NCI-H1048 (cell line): ENCODE data around the gene NKD1.
"Not testable (repeated sequence)": the region's sequence is repeated elsewhere in the genome, so short reads cannot be mapped to it uniquely, and the experiment has no call there.

ENCODE experiments used
- DNase-seq: peaks from one replicate; lab custom pipeline; 2025; lab: John Stamatoyannopoulos, UW

NKD1 gene

DNA sequence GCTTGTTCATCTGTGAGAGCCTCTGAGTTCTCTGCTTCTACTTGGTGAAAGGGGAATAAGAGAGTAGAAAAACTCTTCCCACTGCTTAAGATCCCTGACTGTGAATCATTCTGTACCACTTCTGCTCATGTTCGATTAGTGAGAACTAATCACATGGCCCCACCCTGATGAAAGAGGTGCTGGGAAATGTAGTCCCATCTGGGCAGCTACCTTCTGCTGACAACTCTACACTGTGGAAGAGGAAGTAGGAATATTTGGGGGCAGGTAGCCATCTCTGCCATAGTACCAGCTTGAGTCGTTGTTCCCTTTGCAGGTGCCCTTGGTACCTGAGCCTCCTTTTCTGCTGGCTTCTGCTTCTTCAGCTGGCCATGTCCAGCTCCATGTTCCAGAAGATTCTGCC lies 29.9 kb downstream of the NKD1 start:
- DNase-seq: no peak

DNA sequence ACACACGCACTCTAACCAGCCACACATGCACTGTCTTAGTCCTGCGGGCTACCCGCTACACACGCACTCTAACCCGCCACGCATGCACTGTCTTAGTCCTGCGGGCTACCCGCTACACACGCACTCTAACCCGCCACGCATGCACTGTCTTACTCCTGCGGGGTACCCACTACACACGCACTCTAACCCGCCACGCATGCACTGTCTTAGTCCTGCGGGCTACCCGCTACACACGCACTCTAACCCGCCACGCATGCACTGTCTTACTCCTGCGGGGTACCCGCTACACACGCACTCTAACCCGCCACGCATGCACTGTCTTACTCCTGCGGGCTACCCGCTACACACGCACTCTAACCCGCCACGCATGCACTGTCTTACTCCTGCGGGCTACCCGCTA lies 31.2 kb downstream of the NKD1 start:
- not testable (repeated sequence) for DNase-seq

DNA sequence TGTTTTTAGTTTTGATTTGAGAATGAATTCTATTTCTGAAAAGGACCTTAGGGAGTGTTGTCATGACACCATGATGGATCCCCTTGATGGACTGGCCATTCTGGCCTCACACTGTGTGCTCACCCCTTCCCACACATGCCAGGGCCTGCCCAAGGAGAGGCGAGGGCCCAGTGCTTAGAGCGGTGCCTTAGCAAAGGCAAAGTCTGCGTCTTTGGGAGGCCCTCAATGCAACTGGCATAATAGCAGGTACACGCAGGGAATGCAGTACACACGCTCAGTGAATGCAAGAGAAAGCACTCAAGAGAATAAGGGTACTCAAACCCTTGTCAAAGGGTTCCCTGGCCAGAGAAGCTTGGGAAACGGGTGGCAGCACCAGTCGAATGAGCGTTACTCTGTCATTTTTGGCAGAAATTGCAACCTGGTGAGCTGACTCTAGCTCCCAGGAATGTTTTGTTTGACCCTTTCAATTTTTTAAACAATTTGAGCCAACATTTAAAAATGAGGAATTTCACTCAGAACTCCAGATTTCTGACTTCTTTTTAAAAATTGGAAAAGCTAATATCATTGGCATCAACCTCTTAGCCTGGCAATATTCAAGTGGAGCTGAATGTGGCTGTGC lies 32.1 kb downstream of the NKD1 start:
- no peak for DNase-seq

DNA sequence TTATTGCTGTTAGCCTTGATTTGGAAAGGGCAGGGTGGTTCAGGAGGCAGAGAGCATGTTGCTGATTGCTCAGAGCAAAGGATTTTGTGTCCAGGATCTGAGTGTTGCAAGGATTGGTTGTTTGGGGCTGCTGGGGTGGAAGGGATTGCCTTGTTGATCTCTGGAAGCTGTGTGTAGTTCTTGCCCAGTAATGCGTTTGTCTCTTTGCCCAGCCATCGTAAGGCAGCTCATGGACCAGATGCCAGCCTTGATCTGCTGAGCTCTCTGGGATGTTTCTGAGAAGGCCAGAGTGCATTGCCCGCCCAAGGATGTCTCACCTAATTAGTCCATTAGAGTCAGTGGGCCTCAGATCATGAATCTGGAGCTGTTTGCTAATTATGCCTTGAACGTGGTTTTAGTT lies 33.6 kb downstream of the NKD1 start:
- no peak for DNase-seq

DNA sequence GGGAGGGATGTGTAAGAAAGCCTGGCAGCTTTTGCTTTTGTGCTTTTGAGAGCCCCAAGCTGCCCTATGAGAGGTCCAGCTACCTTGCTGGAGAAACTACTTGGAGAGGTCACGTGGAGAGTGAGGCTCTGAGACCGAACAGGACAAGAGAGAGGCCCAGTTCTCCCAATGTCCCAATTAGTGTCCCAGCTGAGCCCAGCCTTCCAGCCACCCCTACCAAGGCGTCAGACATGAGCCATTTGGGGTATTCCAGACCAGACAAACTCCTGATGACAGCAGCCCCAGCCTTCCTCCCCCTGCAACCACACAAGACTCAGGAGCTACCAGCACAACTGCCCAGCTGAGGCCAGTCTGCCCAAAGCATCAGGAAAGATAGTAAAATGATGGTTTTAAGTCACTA lies 35.0 kb downstream of the NKD1 start:
- DNase-seq: no peak

DNA sequence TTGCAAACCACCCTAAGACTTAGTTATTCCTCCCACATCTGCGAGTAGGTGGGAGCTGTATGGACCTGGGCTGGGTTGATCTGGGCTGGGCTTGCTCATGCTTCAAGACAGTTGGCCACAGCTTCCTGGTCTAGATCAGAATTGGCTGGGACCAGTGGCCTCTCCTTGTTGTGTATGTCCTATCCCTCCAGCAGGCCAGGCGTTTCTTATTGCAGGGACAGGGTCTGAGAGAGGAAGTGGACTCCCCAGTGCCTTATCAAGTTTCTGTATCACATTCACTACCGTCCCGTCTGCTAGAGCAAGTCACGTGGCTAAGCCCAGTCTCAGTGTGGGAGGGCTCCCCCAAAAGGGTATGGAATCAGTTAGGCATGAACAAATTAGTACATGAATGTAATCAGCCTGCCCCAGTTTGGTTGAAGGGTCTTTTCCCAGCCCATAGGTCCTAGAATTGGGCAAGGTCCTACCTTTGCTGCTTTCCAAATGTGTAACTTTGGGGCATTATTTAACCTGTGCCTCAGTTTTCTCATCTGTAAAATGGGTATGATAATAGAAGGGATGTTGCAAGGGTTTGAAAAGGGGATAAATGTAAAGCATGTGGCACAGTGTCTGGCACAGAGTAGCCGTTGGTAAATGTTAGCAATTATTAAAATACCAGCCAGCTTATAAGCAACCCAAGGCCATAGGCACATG lies 36.0 kb downstream of the NKD1 start:
- DNase-seq: no peak

DNA sequence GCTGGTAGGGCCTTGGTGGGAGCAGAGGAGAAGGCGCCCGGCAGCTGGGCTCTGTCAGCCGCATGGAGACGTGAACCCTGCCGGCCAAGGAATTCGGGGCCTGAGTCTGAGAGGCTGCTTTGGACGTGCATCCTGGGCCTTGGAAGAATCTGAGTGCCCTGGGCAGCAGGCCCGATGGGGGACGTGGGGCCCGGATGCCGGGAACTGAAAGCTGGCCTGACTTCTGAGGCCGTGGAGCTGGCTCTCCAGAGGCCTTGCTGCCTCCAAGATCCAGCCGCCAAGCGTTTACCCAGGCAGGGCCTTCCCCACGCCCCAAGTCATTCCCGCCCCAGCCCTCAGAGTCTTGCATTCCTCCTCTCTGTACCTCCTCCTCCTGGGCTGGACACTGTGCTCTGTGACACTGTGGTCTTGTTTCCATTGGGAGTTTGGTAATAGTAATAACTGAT lies 37.2 kb downstream of the NKD1 start:
- no peak for DNase-seq

DNA sequence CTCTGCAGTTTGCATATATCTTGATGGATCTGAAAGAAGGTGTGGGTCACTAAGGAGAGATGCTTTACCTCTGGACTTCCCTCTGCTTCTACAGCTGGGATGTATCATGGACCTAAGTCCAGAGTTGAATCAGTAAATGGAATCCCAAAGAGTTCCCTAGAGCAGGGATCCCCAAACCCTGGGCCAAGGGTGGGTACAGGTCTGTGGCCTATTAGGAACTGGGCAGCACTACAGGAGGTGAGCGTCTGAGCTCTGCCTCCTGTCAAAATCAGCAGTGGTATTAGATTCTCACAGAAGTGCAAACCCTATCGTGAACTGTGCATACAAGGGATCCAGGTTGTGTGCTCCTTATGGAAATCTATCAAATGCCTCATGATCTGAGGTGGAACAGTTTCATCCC lies 39.3 kb downstream of the NKD1 start:
- no peak for DNase-seq

DNA sequence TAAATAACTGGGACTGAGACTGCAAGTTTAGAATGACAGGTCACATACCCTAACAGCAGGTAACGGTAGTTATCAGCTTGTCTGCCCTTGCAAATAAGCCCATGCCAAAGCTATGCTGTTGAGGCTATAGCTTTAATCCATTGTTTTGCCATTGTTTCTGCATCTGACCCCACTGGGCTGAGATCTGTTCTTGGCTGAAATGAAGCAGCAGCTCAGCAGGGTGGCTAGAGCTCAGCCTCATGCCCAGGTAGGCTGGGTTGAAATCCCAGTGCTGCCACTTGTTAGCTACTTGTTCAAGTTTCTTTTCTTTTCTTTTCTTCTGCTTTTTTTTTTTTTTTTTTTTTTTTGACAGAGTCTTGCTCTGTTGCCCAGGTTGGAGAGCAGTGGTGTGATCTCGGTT lies 40.1 kb downstream of the NKD1 start:
- DNase-seq: no peak

DNA sequence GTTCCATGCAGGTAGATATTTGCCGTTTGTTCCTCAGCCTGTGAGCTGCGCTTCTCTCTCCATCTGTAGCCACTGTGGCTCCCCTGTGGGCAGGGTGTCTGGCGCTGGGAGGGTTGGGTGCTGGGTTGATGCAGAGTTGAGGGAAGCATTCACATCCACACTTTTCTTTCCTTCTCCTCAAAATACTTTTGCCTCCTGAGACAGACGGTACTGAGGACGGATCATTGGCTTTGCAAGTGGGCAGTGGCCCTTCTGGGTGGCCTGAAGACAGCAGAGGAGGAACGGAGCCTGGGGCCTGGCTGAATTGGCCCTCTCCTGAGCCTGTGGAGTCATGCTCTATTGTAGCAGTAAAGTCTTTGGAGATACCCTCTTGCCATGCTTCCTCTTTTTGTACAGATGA lies 43.0 kb downstream of the NKD1 start:
- no peak for DNase-seq

DNA sequence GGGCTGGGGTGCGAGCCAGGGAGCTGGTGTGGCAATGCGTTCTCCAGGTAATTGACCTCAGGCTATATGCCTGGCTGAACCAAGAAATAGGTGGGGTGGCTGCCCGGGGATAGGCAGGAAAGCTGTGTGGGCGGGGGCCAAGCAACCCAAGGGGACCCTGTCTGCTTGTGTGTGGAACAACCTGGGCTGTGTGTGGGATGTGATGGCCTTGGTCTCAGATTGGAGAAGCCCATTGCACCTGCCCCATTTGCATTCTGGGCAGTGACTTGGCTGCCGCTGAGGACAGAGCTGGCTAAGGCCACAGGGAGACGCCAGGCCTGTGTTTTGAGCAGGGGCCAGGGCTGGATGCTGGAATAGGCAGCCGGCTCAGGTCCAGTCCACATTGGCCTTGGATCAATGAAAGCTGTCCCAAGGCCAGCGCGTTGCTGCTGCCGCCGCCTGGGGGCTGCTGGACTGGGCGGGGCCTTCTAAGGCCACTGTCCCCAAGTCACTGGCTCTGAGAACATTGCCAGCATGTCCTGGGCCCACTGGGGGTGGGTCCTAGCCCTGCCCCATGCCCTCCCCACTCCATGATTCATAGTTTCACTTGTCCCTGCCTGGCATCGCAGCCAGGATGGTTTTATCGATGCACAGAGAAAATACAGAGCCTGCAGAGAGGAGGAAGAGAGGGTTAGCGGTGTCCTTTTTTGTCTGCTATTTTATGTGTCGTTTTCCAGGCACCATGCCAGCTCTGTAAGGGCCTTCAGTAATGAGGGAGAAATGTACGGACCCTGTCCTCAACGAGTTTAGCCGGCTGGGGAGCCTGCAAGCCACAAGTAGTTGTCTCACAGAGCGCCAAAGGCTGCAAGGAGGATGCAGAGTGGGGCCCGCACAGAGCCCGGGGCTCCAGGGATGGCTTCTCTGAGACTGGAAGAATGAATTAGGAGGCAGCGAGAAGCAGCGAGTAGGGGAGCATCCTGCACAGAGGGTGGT lies 43.9 kb downstream of the NKD1 start:
- DNase-seq: no peak

DNA sequence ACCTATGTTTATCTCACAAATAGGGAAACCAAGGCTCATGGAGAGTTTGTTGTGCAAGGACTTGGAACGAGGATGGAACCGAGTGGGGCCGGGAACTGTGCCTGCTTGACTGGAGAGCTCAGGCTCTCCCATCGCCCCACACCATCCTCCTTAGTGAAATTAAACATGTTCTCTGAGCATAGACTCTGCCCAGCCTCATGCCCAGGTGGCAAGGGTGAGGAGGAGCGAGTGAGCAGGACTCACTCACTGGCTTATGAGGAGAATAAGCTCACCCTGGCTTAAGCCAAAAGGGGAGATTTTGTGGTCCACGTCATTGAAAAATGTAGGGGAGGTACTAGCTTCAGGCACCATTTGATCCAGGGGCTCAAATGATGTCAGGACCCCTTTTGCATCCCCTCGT lies 44.8 kb downstream of the NKD1 start:
- DNase-seq: no peak

DNA sequence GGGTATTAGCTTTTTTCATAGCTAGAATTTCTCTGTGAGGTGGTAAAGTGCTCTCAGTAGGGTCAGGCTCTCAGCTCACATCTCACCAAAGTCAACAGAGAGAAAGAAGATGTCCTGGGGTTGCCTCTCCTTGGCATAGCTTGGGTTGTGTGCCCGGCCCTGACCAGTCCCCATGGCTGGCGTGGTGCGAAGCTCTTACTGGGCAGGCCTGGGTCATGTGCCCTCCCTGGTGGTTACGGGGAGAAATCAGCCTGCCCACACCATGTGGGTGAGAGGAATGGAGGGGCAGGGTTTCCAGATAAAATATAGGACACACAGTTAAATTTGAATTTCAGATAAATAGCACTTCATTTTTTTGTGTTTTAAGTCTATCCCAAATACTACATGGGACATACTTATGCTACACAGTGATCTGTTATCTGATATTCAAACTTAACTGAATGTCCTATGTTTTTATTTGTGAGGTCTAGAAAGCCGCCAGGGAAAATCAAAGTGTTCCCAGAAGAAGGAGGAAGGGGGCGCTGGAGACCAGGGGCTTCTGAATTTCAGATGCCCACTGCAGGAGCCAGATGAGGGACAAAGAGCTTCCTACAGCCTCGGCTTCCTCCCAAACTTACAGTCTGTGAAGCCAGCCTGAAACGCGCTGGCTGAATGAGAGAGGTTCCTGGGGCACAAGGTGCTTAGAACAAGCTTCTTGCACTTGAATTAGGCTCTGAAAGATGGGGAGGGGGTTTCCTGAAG lies 45.4 kb downstream of the NKD1 start:
- no peak for DNase-seq

DNA sequence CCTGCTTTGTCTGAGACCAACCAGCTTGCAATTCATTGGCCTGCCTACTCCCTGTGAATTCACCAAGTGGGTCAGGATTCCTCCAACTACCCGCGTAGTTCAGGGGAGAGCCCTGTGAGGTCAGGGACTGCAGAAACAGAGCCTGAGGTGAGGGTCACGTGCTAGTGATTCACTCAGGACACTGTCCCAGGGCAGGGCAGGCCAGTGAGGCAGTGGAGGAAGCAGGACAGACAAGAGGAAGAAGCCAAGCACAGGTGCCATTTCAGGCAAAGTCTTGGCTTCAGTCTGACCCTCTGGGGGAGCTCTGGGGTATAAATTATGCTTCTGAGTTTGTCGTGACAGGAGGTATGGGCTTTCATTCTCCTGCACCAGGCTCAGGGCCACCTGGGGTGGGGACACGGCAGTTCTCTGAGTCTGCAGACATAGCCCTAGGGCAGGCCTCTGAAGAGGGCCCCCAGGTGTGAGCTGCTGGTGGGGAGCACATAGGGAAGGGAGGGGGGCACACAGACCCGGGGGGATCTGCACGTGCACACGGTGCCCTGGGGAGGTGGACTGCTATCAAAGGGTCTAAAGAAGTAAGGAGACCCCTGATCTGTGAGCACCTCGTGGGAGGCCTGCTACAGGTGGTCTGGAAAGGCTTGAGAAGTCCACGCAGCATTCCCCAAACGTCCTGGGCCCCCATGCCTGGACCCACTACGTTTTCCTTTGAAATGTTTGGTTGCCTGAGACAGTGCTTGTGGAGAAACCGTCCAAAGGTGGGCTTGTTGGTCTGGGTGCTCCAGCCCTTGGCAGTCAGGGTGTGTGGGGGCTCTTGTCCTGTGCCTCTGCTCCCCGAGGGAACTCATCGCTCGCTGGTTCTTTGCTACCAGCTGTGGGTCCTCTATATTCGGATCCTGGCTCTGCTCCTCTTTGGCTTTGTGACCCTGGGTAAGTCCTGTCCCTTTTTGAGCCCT lies 46.4 kb downstream of the NKD1 start:
- DNase-seq: no peak

DNA sequence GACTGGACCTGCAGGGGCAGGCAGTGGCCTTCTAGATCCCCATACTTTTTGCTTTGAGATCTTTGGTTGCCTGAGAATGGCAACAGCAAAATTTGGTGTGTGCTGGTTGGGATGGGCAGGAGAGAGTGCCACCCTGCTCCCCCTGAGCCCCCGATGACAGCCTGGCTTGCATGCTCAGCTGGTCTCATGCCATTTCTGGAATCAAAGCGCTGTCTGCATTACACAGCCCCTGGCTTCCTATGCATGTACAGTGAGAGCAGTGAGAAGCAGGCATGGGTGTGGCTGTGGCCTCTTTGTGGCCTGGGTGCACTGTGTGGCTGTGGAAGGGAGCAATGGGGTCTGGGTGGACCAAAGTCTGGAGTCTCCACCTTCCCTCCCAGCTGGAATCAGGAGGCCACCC lies 47.7 kb downstream of the NKD1 start:
- DNase-seq: no peak

DNA sequence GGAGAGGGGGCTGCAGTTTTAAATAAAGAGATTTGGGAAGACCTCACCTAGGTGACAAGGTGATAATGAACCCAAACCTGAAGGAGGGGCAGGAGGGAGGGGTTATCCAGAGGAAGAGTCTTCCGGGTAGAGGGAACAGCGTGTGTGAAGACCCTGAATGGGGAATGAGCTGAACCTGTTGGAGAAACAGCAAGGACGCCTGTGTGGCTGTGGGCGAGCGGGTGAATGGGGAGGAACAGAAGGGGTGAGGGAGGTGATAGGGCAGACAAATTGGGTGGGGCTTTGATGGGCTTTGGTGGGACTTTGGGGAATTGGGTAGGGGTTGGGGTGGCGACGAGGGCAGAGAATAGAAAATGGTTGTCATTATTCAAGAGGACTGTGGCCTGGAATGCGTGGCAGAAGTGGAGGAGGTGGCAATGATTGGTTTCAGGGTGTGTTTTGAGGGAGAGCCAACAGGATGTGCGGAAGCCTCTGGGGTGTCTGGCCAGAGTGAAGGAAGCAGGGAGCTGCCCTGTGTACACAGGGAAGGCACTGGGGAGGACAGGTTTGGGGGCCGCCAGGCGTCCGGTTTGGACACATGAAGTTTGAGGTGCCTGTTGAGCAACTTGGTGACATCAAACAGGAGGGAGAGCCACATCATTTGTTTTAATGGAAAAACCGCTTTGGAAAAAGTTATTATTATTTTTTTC lies 48.7 kb downstream of the NKD1 start:
- DNase-seq: no peak

DNA sequence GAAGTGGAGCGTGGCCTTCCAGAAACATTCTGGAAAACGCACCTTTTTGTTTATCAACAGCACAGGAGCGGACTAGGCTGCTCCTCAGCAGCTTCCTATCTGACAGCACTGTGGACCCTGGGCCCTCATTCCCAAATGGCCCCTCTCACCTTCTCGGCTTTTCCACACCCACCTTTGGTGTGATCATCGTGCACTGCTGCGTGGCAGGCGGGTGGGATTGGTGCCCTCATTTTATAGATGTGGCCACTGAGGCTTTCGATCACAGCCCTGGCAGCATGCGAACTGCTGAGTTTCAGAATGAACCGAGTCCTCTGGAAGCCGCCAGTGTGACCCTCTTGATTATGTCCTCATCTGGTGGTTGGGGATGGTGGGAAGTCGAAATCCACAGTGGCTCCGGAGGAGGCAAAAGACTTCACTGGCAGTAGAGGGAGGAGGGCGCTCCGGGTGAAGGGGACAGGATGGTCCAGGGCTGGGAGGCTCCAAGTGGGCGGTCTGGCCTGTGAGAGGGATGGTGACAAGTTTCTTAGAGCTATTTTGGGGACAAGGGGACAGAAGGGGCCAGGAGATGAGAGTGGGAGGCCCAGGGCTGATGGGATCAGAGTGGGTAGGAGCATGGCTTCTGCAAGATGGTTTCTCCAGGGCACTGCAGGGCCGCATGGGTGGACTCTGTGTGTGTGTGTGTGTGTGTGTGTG lies 49.5 kb downstream of the NKD1 start:
- no peak for DNase-seq

DNA sequence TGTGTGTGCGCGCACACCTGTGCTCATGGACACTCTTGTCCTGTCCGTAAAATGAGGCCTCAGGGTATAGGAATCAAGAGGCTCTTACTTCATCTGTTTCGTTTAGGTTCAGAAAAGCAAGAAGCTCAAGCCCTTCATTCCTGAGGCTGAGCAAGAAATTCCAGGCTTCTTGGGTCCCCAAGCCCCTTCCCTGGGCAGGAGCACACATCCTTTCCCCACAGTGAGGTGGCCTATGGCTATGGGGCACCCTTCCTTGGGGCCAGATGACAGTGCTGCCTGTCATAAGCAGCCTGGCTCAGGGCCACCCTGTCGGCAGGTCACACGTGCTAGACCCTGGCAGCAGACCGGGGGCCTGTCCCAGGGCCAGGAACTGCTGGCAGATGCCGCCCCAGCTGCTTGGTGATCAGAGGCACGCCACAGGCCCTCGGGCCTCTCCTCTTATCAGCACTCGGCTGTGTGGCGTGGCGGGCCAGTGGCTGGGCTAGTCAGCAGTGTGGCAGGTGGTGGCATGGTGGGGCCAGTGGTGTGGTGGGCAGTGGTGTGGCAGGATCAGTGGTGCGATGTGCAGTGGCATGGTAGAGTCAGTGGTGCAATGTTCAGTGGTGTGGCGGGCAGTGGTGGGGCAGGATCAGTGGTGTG lies 50.2 kb downstream of the NKD1 start:
- no peak for DNase-seq

DNA sequence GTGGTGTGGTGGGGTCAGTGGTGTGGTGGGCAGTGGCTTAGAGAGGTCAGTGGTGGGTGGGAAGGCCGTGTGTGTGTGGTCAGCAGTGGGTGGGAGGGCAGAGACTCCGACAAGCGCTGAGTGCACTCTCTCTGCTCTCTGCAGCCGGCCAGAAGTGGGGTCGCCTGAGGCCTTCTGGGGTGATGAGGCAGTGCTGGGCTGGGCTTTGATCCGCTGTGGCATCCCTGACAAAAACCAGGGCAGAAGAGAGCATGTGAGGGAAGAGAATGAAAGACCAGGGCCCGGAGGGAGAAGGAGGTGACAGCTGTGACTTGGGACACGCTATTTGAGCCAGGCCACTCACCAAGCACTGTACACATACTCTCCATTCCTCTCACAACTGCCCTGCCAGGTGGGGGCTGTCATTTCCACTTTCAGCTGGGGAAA lies 50.8 kb downstream of the NKD1 start:
- DNase-seq: no peak
